GM10266 (cell line): ENCODE data around the gene F12.
"Not testable (repeated sequence)": the region's sequence is repeated elsewhere in the genome, so short reads cannot be mapped to it uniquely, and the experiment has no call there.

Experiments
- DNase-seq: peaks from one replicate; pipeline ENCODE4 v3.0.0; 2012; ENCODE audit errors: extremely low spot score
- CTCF ChIP-seq: IDR thresholded peaks from 2 replicates; pipeline ENCODE4 v1.5.1; 2012; ENCODE audit warnings: mild to moderate bottlenecking, low read depth; ENCODE audit not compliant: control insufficient read depth, insufficient read depth; ENCODE audit errors: missing control alignments

The F12 gene

GRCh38 chr5:177376107-177376506, 33.3 kb downstream of the F12 start:
- no peak for TF ChIP-seq CTCF
- no peak for DNase-seq

GRCh38 chr5:177375516-177375915, 33.8 kb downstream of the F12 start:
- DNase-seq = not testable (repeated sequence)

- TF ChIP-seq CTCF = no peak
- no peak for DNase-seq
Observed at GRCh38 chr5:177374211-177374610, 35.2 kb downstream of the F12 start.

- no peak for TF ChIP-seq CTCF
- no peak for DNase-seq
Observed at GRCh38 chr5:177373806-177374205, 35.6 kb downstream of the F12 start.

GRCh38 chr5:177372910-177373309, 36.5 kb downstream of the F12 start:
- DNase-seq = no peak
- TF ChIP-seq CTCF = no peak

- DNase-seq = no peak
- TF ChIP-seq CTCF = no peak
Observed at GRCh38 chr5:177372034-177372896, 37.1 kb downstream of the F12 start.

GRCh38 chr5:177371120-177372033, 38.0 kb downstream of the F12 start:
- no peak for DNase-seq
- no peak for TF ChIP-seq CTCF
